GM23248 (cell line): ENCODE measurements around the gene LPA.

Experiments
- EZH2 ChIP-seq: fragments of 200-600 bp; sonication (generic); IDR thresholded peaks from 2 replicates; pipeline ENCODE4 v1.6.1; 2018; ENCODE audit warnings: antibody characterized with exemption, mild to moderate bottlenecking; ENCODE audit not compliant: insufficient read depth, poor library complexity, severe bottlenecking
- EZH2phosphoT487 ChIP-seq: fragments of 200-600 bp; sonication (generic); IDR thresholded peaks from 2 replicates; pipeline ENCODE4 v1.6.1; 2018; ENCODE audit warnings: antibody characterized with exemption, moderate library complexity, mild to moderate bottlenecking, low read depth; ENCODE audit not compliant: insufficient read depth

GRCh38 chr6:160678744-160679401, 14.8 kb upstream of the LPA start:
- TF ChIP-seq EZH2 (no peak), EZH2phosphoT487 (no peak)
